Activated CD4-positive, alpha-beta T cell treated with anti-CD3 and anti-CD28 coated beads, Interleukin-2, amount 10 ng/mL, durations not matched to agents 7 days and 5 days (primary cell): ENCODE measurements around the gene SELPLG. TPM values are rescaled to one million over a fixed set of nuclear protein-coding genes. Genes with fewer than 3 reads are reported as not detected.
"Not testable (repeated sequence)": the region's sequence is repeated elsewhere in the genome, so short reads cannot be mapped to it uniquely, and the experiment has no call there.

ENCODE experiments used
- CTCF ChIA-PET: fragments of 350-600 bp; sonication (Branson Sonifier 250); formaldehyde crosslinking; loops from one replicate; lab custom pipeline; 2021; ENCODE audit warnings: antibody characterized with exemption; lab: Charles Lee
- POLR2A ChIA-PET: fragments of 350-600 bp; sonication (Branson Sonifier 250); formaldehyde crosslinking; loops from one replicate; lab custom pipeline; 2021; ENCODE audit warnings: antibody characterized with exemption; lab: Charles Lee
- DNase-seq: peaks from one replicate; pipeline ENCODE4 v3.0.0-alpha.2; 2020
- H3K27ac Mint-ChIP-seq: one replicate; pipeline ENCODE4 v1.8.0; 2021; ENCODE audit warnings: mild to moderate bottlenecking, moderate library complexity, mixed read lengths
- H3K27me3 Mint-ChIP-seq: one replicate; pipeline ENCODE4 v1.8.0; 2021; ENCODE audit warnings: mixed read lengths
- H3K36me3 Mint-ChIP-seq: one replicate; pipeline ENCODE4 v1.8.0; 2021; ENCODE audit warnings: low read depth, mixed read lengths
- H3K4me1 Mint-ChIP-seq: one replicate; pipeline ENCODE4 v1.8.0; 2021; ENCODE audit warnings: mixed read lengths
- H3K4me3 Mint-ChIP-seq: one replicate; pipeline ENCODE4 v1.8.0; 2021; ENCODE audit warnings: mild to moderate bottlenecking, moderate library complexity, mixed read lengths
- H3K9me3 Mint-ChIP-seq: one replicate; pipeline ENCODE4 v1.8.0; 2021; ENCODE audit warnings: mixed read lengths
- total RNA-seq, 2 experiments: library from RNA; stranded (reverse); gene quantifications; one replicate each; pipeline ENCODE4 v1.2.3, GENCODE V29; 2021

SELPLG gene
- total RNA-seq, 2 experiments from 2014 or later, result 207 to 214 TPM

DNA sequence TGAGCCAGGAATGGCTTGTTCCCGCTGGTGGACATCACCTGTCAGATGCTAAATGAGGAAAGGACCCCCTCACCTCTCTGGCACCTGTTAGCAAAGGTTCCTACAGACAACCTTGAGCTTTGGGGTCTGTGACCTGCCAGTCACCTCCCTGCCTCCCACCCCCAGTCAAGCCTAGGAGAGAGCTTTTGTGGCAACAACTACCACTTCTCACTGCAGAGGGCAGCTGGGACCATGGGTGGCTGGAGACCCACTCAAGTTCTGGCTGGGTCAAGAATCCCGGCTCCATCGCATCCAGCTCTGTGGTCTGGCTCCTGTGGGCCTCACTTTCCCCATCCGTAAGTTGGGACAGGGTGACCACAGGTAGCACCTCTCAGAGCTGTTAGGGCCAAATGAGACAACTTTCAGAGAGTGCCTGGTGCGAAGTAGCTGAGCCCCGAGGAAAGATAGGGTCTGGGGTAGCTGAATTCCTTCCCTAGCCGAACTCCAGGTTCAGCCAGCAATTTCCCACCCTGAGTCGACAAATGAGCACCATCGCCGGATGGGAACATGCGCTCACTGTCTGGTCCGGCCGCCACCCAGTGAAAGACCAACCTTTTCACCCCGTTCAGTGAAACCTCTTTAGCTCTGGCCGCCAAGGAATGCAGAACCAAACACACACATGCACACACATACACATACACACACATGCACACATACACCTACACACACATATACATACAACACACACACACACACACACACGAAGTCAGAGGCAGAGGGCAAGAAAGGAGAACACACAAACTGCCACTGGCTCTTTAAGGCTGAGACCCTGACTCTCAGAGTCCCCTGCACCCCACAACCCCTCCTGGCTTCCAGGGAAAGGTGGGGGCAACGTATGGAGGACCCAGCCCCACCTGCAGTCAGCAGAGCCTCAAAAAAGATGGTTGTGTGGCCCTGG lies 37.7 kb downstream of the SELPLG start:
- CTCF ChIA-PET, result interaction anchor here (0.6 to 1.8 kb wide), 3 partner anchors 8 to 505 kb away, joined by 3 to 4 read pairs (median 4); no protein-coding TSS in a partner anchor
- no peak overlapping the region for H3K4me3 Mint-ChIP-seq

GRCh38 chr12:108594960-108595710 lies 38.6 kb downstream of the SELPLG start:
- ChIA-PET POLR2A (no interaction called here), CTCF (interaction anchor here (0.6 to 1.8 kb wide), 3 partner anchors 9 to 506 kb away, joined by 3 to 4 read pairs (median 4); no protein-coding TSS in a partner anchor)
- no peaks in the 10 kb centered on the region for H3K27me3 Mint-ChIP-seq
- no peaks in the 10 kb centered on the region for H3K4me1 Mint-ChIP-seq
- no peak for DNase-seq
- H3K4me3 Mint-ChIP-seq, result no peak overlapping the region
- no peak overlapping the region for H3K27ac Mint-ChIP-seq
- no peaks in the 10 kb centered on the region for H3K36me3 Mint-ChIP-seq
- H3K9me3 Mint-ChIP-seq, result no peaks in the 10 kb centered on the region

More for the DNA sequence above, 37.7 kb downstream of the SELPLG start:
- DNase-seq, result no peak
- POLR2A ChIA-PET, result no interaction called here
- H3K27ac Mint-ChIP-seq, result no peak overlapping the region
- H3K9me3 Mint-ChIP-seq, result no peaks in the 10 kb centered on the region
- H3K4me1 Mint-ChIP-seq, result no peaks in the 10 kb centered on the region
- no peaks in the 10 kb centered on the region for H3K27me3 Mint-ChIP-seq
- H3K36me3 Mint-ChIP-seq, result no peaks in the 10 kb centered on the region

GRCh38 chr12:108594323-108594903 lies 39.3 kb downstream of the SELPLG start:
- ChIA-PET POLR2A (no interaction called here), CTCF (interaction anchor here (0.9 to 1.8 kb wide), 3 partner anchors 10 to 41 kb away, joined by 3 to 4 read pairs (median 3); no protein-coding TSS in a partner anchor)
- H3K27ac Mint-ChIP-seq, result no peak overlapping the region
- H3K36me3 Mint-ChIP-seq, result no peaks in the 10 kb centered on the region
- no peaks in the 10 kb centered on the region for H3K9me3 Mint-ChIP-seq
- DNase-seq, result no peak
- no peaks in the 10 kb centered on the region for H3K27me3 Mint-ChIP-seq
- no peak overlapping the region for H3K4me3 Mint-ChIP-seq
- H3K4me1 Mint-ChIP-seq, result no peaks in the 10 kb centered on the region

- Mint-ChIP-seq H3K27me3 (no peaks in the 10 kb centered on the region), H3K4me1 (no peaks in the 10 kb centered on the region), H3K36me3 (no peaks in the 10 kb centered on the region), H3K27ac (peak overlapping the region; percentile 46), H3K9me3 (no peaks in the 10 kb centered on the region), H3K4me3 (no peak overlapping the region)
- POLR2A ChIA-PET, result no interaction called here
- DNase-seq, result no peak
- CTCF ChIA-PET, result no interaction called here
Measured at GRCh38 chr12:108592033-108592909, 41.4 kb downstream of the SELPLG start.

DNA sequence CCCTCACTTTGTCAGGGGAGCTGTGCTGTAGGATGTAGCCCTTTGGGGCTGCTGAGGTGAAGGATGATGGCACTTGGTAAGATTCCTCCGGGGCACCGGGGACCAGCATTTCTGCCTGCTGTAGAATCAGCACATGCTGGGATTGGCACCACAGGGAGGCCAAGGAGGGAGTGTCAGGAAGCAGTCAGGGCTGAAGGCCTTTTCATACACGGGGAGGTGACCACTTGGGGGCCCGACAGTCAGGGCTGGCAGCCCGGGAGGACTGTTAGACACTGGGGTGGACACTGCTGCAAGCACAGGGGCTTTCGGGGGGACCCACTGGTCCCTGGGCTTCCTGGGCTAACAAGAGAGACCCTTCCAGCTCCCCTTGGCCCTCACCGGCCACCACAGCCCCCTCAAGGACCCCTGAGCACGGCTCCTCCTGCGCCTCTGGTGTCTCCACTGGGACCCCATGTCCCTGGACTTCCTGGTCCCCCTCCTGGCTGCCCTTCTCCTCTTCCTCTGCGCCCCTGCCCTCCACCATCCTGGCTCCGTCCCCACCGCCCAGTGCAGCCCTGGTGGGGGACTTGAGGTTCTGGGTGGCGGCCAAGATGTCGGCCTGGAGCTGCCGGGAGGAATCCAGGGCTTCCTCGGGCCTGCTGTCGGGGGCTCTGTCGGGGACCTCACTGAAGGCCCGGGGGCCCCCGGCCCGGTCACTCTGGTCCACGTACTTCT lies 42.3 kb downstream of the SELPLG start:
- no peaks in the 10 kb centered on the region for H3K27me3 Mint-ChIP-seq
- no peaks in the 10 kb centered on the region for H3K36me3 Mint-ChIP-seq
- H3K27ac Mint-ChIP-seq, result no peak overlapping the region
- no peak overlapping the region for H3K4me3 Mint-ChIP-seq
- no peaks in the 10 kb centered on the region for H3K9me3 Mint-ChIP-seq
- ChIA-PET CTCF (interaction anchor here (0.7 kb wide), 1 partner anchor 159 kb away, joined by 3 read pairs; no protein-coding TSS in a partner anchor), POLR2A (no interaction called here)
- H3K4me1 Mint-ChIP-seq, result no peaks in the 10 kb centered on the region
- DNase-seq, result no peak

DNA sequence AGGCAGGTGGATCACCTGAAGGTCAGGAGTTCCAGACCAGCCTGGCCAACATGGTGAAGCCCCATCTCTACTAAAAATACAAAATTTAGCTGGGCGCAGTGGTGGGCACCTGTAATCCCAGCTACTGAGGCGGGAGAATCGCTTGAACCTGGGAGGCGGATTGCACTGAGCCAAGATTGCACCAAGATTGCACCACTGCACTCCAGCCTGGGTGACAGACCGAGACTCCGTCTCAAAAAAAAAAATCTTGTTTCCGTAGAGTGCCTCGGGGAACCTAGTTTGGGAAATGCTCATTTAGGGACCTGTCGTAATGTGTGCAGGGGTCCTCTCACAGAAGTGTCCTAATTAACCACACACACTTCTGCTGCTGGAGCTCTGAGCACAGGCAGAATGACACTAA lies 43.2 kb downstream of the SELPLG start:
- H3K27me3 Mint-ChIP-seq, H3K4me1 Mint-ChIP-seq, POLR2A ChIA-PET: not testable (repeated sequence)

DNA sequence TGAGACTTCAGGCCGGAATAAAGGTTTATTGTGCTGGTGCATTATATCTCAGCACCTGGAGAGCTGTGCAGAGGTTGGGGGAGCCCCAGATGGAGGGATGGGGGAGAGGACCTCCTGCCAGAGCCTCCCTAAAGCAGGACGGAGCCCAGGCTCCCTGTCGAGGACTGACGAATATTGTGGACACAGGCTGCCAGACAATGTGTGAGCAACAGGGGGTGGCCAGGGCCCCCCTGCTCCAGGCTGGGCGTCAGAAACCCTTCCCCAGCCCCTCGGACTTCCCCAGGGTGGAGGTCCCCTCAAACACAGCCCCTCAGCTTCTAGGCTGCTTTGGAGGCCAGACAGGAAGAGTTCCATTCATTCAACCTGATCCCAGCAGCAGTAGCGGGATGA lies 43.9 kb downstream of the SELPLG start:
- H3K9me3 Mint-ChIP-seq, result no peaks in the 10 kb centered on the region
- CTCF ChIA-PET, result interaction anchor here (1.5 to 1.6 kb wide), 2 partner anchors 9 to 18 kb away, joined by 3 read pairs; no protein-coding TSS in a partner anchor
- H3K27me3 Mint-ChIP-seq, result peaks cover 1% of the 10 kb centered on the region
- no peak for DNase-seq
- H3K27ac Mint-ChIP-seq, result no peak overlapping the region
- POLR2A ChIA-PET, result no interaction called here
- no peaks in the 10 kb centered on the region for H3K36me3 Mint-ChIP-seq
- no peak overlapping the region for H3K4me3 Mint-ChIP-seq
- no peaks in the 10 kb centered on the region for H3K4me1 Mint-ChIP-seq

More for the DNA sequence above, 43.2 kb downstream of the SELPLG start:
- H3K27ac Mint-ChIP-seq, H3K36me3 Mint-ChIP-seq, H3K4me3 Mint-ChIP-seq, DNase-seq, H3K9me3 Mint-ChIP-seq: not testable (repeated sequence)
- CTCF ChIA-PET, result interaction anchor here (0.7 to 1.5 kb wide), 2 partner anchors 10 to 160 kb away, joined by 3 read pairs; no protein-coding TSS in a partner anchor

- no peaks in the 10 kb centered on the region for H3K9me3 Mint-ChIP-seq
- H3K36me3 Mint-ChIP-seq, result no peaks in the 10 kb centered on the region
- POLR2A ChIA-PET, result no interaction called here
- no peak overlapping the region for H3K27ac Mint-ChIP-seq
- no peaks in the 10 kb centered on the region for H3K4me1 Mint-ChIP-seq
- no peak for DNase-seq
- CTCF ChIA-PET, result interaction anchor here (1.0 to 1.6 kb wide), 3 partner anchors 9 to 28 kb away, joined by 3 read pairs; no protein-coding TSS in a partner anchor
- peaks cover 5% of the 10 kb centered on the region for H3K27me3 Mint-ChIP-seq
- no peak overlapping the region for H3K4me3 Mint-ChIP-seq
Measured at GRCh38 chr12:108589028-108589839, 44.5 kb downstream of the SELPLG start.

DNA sequence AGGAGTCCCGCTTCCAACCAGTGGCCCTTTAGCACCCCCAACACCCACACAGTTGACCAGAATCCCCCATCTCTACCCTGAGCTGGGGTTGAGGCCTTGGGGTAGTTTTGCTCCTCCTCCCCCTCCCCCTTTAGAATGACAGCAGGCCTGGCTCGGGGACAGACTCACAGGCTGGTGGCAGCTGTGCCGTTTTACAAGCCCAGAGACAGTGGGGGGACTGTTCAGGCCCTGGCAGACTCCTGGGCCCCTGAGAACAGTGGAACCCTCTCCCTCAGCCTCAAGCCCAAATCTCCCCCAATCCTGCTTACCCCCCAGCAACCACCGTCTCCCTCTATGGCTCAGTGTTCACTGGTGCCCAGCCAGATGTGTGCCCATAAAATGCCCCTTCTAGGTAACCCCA lies 45.9 kb downstream of the SELPLG start:
- Mint-ChIP-seq H3K4me1 (no peaks in the 10 kb centered on the region), H3K36me3 (no peaks in the 10 kb centered on the region), H3K27ac (no peak overlapping the region), H3K4me3 (no peak overlapping the region), H3K9me3 (no peaks in the 10 kb centered on the region), H3K27me3 (peaks cover 5% of the 10 kb centered on the region)
- ChIA-PET CTCF (no interaction called here), POLR2A (no interaction called here)
- no peak for DNase-seq

- Mint-ChIP-seq H3K4me1 (no peaks in the 10 kb centered on the region), H3K27me3 (peaks cover 5% of the 10 kb centered on the region), H3K27ac (no peak overlapping the region), H3K36me3 (no peaks in the 10 kb centered on the region), H3K4me3 (no peak overlapping the region), H3K9me3 (no peaks in the 10 kb centered on the region)
- ChIA-PET POLR2A (no interaction called here), CTCF (interaction anchor here (1.5 kb wide), 1 partner anchor 78 kb away, joined by 3 read pairs; no protein-coding TSS in a partner anchor)
- no peak for DNase-seq
Measured at GRCh38 chr12:108586306-108586705, 47.4 kb downstream of the SELPLG start.

DNA sequence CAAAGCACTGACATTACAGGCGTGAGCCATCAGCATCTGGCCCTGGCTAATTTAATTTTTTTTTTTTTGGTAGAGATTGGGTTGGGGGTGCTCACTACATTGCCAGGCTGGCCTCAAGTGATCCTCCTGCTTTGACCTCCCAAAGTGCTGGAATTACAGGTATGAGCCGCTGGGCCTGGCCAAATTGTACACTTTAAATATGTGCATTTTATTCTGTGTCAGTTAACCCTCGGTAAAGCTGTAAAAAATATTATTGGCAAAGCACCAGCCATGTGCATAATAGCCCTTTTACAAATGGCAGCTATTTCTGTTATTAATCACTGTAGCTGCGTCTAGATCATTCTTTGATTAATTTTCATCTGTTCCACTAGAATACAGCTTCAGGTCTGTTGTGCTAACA lies 47.8 kb downstream of the SELPLG start:
- Mint-ChIP-seq H3K27ac (no peak overlapping the region), H3K27me3 (peaks cover 5% of the 10 kb centered on the region), H3K36me3 (no peaks in the 10 kb centered on the region), H3K4me3 (no peak overlapping the region), H3K4me1 (no peaks in the 10 kb centered on the region), H3K9me3 (no peaks in the 10 kb centered on the region)
- ChIA-PET POLR2A (no interaction called here), CTCF (interaction anchor here (0.6 to 1.5 kb wide), 2 partner anchors 78 to 212 kb away, joined by 3 to 4 read pairs; no protein-coding TSS in a partner anchor)
- DNase-seq, result no peak
